Heart left ventricle (tissue), 13 donors: ENCODE results near the gene UBQLN4.

Experiments
- CTCF ChIP-seq, 12 donors: fragments of 200-600 bp; sonication (generic) in 4 of 12; IDR thresholded peaks; one replicate each; pipeline versions ENCODE4 v1.5.0 to v1.8.0; 2018 to 2022; ENCODE audit warnings: antibody characterized with exemption in 12 of 12, mild to moderate bottlenecking in 5 of 12
- POLR2A ChIP-seq, 2 donors: fragments of 450-650 bp; IDR thresholded peaks; one replicate each; pipeline ENCODE4 v1.6.1; 2017; ENCODE audit warnings: antibody characterized with exemption in 2 of 2, mild to moderate bottlenecking in 2 of 2, moderate library complexity in 2 of 2
- donor health status: ischemic (EF 13 %, LVEDD 7.1; RV severe dilation, severe dysfunction).
- donor health status: DM: no; HTN: yes; CAD: no.
- donor health status: DM: no; HTN: no; CAD: no.
- donor health status: ischemic (EF 25% LVEDD 6.9; RV normal size, moderate dysfunction).
- donor health status: ischemic (EF 25% LVEDD 5.7; RV mildly dilated, moderate dysfunction).
- donor health status: ischemic (EF 35%, LVEDD 5.7; RV mildly dilated, moderate dysfunction).
- donor health status: nonischemic (EF 11% LVEDD 7.7; RV severe dilation, severe dysfunction).
- donor health status: DM: yes; HTN: yes; CAD: no.
- donor health status: PGD.
- donor health status: ischemic (EF 29% LVEDD 5.4; RV normal size, mild dysfunction).
- donor health status: nonischemic (EF 23%, LVEDD 6.1; RV moderate dilation, normal function).

- TF ChIP-seq POLR2A (IDR thresholded peaks at IDR 0.05) = no peak
- no peak for TF ChIP-seq CTCF (IDR thresholded peaks at IDR 0.05)
Measured at GRCh38 chr1:156080241-156080862, 26.8 kb upstream of the UBQLN4 start.
